Upper lobe of right lung (tissue), 1 donor: ENCODE results near the gene SLC12A5. TPM values are rescaled to one million over a fixed set of nuclear protein-coding genes. Genes with fewer than 3 reads are reported as not detected.

ENCODE experiments used
- ATAC-seq: fragments of 200-7000 bp; cut with Tn5 transposase; one replicate; pipeline ENCODE4 v1.9.1; 2020; ENCODE audit warnings: mild to moderate bottlenecking, moderate library complexity
- DNase-seq: peaks from one replicate; pipeline ENCODE4 v3.0.0-alpha.2; 2020
- H3K27ac ChIP-seq: fragments of 200-600 bp; one replicate; pipeline ENCODE4 v1.8.0; 2022
- H3K27me3 ChIP-seq: fragments of 200-600 bp; one replicate; pipeline ENCODE4 v1.8.0; 2022; ENCODE audit warnings: mild to moderate bottlenecking
- H3K36me3 ChIP-seq: fragments of 200-600 bp; one replicate; pipeline ENCODE4 v1.8.0; 2022
- H3K4me1 ChIP-seq: fragments of 200-600 bp; one replicate; pipeline ENCODE4 v1.8.0; 2022
- H3K4me3 ChIP-seq: fragments of 200-600 bp; one replicate; pipeline ENCODE4 v1.8.0; 2022; ENCODE audit warnings: mild to moderate bottlenecking
- H3K9me3 ChIP-seq: fragments of 200-600 bp; one replicate; pipeline ENCODE4 v1.8.0; 2022
- intact Hi-C: fragments of 100-400 bp; cut with DNase I; formaldehyde crosslinking; loops from one replicate; pipeline ENCODE4 v1.11.0; 2022
- total RNA-seq: library from RNA; stranded (reverse); fragmentation: NEBNext Ultra II Directional; extraction: Animal tissue kit (Norgen Biotek cat#: 25700); gene quantifications from one replicate; pipeline ENCODE4 v1.2.1, GENCODE V29; 2021
- TF ChIP-seq, protein P1 (sequence below): fragments of 200-600 bp; IDR thresholded peaks from one replicate; pipeline ENCODE4 v1.8.0; 2022; ENCODE audit warnings: antibody characterized with exemption
- donor health status: DM: no; HTN: yes; CAD: no; lungs with severe emphysema.

Gene SLC12A5
- total RNA-seq, 1 donor from 2014 or later = 2.0 TPM

DNA sequence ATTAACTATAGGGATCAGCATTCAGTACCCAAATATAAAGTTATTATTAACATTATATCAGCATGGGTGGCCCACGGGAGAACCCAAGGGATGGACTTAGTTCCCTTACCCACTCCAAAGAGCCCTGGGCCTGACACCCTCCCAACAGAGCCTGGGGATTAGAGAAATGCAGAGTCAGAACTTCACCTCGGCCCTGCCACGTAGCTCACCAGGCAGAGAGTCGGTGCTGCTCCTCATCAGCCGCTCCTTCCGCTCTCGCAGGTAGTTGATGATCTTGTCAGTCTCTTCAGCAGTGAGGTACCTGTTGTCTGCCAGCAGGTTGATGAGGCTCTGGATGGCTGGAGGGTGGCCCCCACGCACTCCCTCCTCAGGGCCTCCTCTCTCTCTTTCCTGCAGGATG lies 34.1 kb downstream of the SLC12A5 start:
- Histone ChIP-seq H3K36me3 (peaks cover 85% of the 10 kb centered on the region), H3K9me3 (no peaks in the 10 kb centered on the region), H3K4me3 (no peak overlapping the region), H3K27ac (no peak overlapping the region), H3K27me3 (peaks cover under 1% of the 10 kb centered on the region), H3K4me1 (peaks cover 32% of the 10 kb centered on the region)
- TF ChIP-seq, protein P1, sequence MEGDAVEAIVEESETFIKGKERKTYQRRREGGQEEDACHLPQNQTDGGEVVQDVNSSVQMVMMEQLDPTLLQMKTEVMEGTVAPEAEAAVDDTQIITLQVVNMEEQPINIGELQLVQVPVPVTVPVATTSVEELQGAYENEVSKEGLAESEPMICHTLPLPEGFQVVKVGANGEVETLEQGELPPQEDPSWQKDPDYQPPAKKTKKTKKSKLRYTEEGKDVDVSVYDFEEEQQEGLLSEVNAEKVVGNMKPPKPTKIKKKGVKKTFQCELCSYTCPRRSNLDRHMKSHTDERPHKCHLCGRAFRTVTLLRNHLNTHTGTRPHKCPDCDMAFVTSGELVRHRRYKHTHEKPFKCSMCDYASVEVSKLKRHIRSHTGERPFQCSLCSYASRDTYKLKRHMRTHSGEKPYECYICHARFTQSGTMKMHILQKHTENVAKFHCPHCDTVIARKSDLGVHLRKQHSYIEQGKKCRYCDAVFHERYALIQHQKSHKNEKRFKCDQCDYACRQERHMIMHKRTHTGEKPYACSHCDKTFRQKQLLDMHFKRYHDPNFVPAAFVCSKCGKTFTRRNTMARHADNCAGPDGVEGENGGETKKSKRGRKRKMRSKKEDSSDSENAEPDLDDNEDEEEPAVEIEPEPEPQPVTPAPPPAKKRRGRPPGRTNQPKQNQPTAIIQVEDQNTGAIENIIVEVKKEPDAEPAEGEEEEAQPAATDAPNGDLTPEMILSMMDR = no peak
- ATAC-seq = no peak
- intact Hi-C loops = no loop called here
- no peak for DNase-seq

DNA sequence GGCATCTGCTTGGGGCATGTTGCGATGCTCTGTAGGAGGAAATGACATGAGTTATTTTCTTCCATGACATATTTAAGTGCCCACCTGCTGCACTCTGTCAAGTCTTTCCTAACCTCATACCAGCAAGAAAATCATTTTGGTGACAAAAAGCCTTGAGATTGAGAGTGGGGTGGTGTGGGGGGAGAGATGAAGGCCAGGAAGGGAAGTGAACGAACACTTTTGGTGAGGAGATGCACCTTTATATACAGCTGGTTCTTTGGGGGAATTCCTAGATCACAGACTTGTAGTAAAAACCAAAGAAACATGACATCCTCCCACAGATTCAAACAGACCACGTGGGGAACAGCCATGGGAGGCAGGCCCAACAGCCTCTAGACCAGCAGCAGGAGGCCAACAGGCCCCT lies 34.6 kb downstream of the SLC12A5 start:
- no peak for ATAC-seq
- Histone ChIP-seq H3K4me1 (peaks cover 27% of the 10 kb centered on the region), H3K9me3 (no peaks in the 10 kb centered on the region), H3K27ac (no peak overlapping the region), H3K27me3 (no peaks in the 10 kb centered on the region), H3K4me3 (no peak overlapping the region), H3K36me3 (peaks cover 90% of the 10 kb centered on the region)
- no peak for DNase-seq
- intact Hi-C loops = no loop called here
- TF ChIP-seq, protein P1 = no peak

- Histone ChIP-seq H3K36me3 (peaks cover 100% of the 10 kb centered on the region), H3K4me3 (no peak overlapping the region), H3K9me3 (no peaks in the 10 kb centered on the region), H3K4me1 (peaks cover 17% of the 10 kb centered on the region), H3K27me3 (no peaks in the 10 kb centered on the region), H3K27ac (no peak overlapping the region)
- DNase-seq = no peak
- TF ChIP-seq, protein P1 = no peak
- intact Hi-C loops = no loop called here
- ATAC-seq = no peak
Measured at GRCh38 chr20:46065006-46065405, 36.0 kb downstream of the SLC12A5 start.

GRCh38 chr20:46065691-46066090 lies 36.7 kb downstream of the SLC12A5 start:
- Histone ChIP-seq H3K36me3 (peaks cover 96% of the 10 kb centered on the region), H3K4me3 (no peak overlapping the region), H3K4me1 (peaks cover 11% of the 10 kb centered on the region), H3K27me3 (no peaks in the 10 kb centered on the region), H3K27ac (no peak overlapping the region), H3K9me3 (no peaks in the 10 kb centered on the region)
- ATAC-seq = no peak
- TF ChIP-seq, protein P1 = no peak
- intact Hi-C loops = no loop called here
- no peak for DNase-seq

DNA sequence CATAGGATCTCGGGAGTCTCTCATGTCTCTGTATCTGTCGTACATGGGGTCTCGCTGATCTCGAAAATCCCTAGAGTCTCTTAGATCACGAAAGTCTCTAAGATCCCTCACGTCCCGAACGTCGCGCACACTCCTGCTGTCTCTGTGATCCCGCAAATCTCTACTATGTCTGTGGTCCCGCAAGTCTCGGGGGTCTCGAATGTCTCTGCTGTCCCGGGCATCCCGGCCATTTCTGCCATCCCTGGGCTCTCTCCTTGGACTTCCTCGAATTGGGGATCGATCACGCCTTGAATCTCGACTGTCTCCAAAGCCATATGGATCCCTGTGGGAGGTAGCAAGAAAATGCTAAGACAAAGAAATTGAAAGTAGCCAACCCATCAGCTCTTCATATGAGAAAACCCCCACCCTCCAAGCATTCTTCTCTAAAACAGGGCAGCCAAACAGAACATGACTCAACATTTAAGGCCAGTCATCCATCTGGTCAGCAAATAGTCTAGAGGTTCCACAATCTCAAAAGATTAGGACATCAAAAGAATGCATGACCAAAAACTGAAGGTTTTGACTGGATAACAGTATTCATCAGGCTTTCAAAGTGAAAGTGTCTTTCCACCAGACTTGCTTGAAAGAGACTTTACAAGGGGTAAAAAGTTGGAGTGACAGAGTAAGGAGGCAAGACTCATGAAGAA lies 41.3 kb downstream of the SLC12A5 start:
- intact Hi-C loops = no loop called here
- ATAC-seq = no peak
- Histone ChIP-seq H3K9me3 (no peaks in the 10 kb centered on the region), H3K27me3 (no peaks in the 10 kb centered on the region), H3K27ac (no peak overlapping the region), H3K36me3 (peaks cover 73% of the 10 kb centered on the region), H3K4me1 (no peaks in the 10 kb centered on the region), H3K4me3 (no peak overlapping the region)
- DNase-seq = no peak
- TF ChIP-seq, protein P1 = no peak

DNA sequence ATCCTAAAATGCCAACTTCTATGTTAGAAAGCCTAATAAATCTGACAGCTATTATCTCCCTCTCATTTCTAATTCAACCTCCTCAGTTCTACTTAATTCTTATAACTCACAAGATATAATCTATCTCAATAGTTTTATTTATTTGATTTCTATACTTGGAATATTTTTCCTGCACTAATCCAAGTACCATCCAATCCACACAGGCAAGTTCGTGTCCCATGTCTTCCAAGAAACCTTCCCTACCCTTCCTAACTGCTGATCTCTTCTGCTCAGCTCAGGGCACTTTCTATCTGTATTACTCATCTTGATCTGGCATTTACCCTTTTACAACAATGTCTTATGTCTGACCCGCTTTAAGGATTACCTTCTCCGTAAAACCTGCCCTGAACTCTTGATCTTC lies 42.6 kb downstream of the SLC12A5 start:
- no peak overlapping the region for H3K27ac ChIP-seq
- H3K27me3 ChIP-seq = no peaks in the 10 kb centered on the region
- H3K4me1 ChIP-seq = no peaks in the 10 kb centered on the region
- no peak for ATAC-seq
- TF ChIP-seq, protein P1 = no peak
- intact Hi-C loops = no loop called here
- no peak for DNase-seq
- no peak overlapping the region for H3K4me3 ChIP-seq
- H3K36me3 ChIP-seq = peaks cover 72% of the 10 kb centered on the region
- no peaks in the 10 kb centered on the region for H3K9me3 ChIP-seq
